C4-2B (cell line): ENCODE results near the gene DLST.

Source experiments
- CTCF ChIP-seq: fragments of 450-650 bp; conservative IDR thresholded peaks from 2 replicates; pipeline ENCODE4 v1.5.1; 2017; ENCODE audit warnings: mild to moderate bottlenecking
- ZFX ChIP-seq: fragments of 450-650 bp; IDR thresholded peaks from 2 replicates; pipeline ENCODE4 v1.6.1; 2017

- TF ChIP-seq CTCF (no peak), ZFX (no peak)
Observed at GRCh38 chr14:74920281-74920680, 38.6 kb downstream of the DLST start.
